Heart left ventricle (tissue), 16 donors: ENCODE data around the gene ARHGDIB. TPM values are rescaled to one million over a fixed set of nuclear protein-coding genes. Genes with fewer than 3 reads are reported as not detected.

Source experiments
- ATAC-seq, 4 donors: fragments of 200-7000 bp; cut with Tn5 transposase; one replicate each; pipeline ENCODE4 v1.9.1; 2020 to 2022; ENCODE audit warnings: moderate library complexity in 4 of 4, mild to moderate bottlenecking in 3 of 4, moderate number of reproducible peaks in 1 of 4
- DNase-seq, 5 donors: peaks; one replicate each; pipeline ENCODE4 v3.0.0-alpha.2; 2020
- H3K27ac ChIP-seq, 12 donors: fragments of 200-600 bp; sonication (generic) in 4 of 12; one replicate each; pipeline versions ENCODE4 v1.5.0 to v1.8.0; 2016 to 2022; ENCODE audit warnings: mild to moderate bottlenecking in 2 of 12
- H3K27me3 ChIP-seq, 9 donors: fragments of 200-600 bp; sonication (generic) in 2 of 9; one replicate each; pipeline versions ENCODE4 v1.5.1 to v1.8.0; 2016 to 2022; ENCODE audit warnings: mild to moderate bottlenecking in 3 of 9
- H3K36me3 ChIP-seq, 9 donors: fragments of 200-600 bp; sonication (generic) in 2 of 9; one replicate each; pipeline versions ENCODE4 v1.5.0 to v1.8.0; 2018 to 2022; ENCODE audit warnings: mild to moderate bottlenecking in 2 of 9
- H3K4me1 ChIP-seq, 12 donors: fragments of 200-600 bp; sonication (generic) in 4 of 12; one replicate each; pipeline versions ENCODE4 v1.5.0 to v1.8.0; 2016 to 2022; ENCODE audit warnings: mild to moderate bottlenecking in 3 of 12
- H3K4me3 ChIP-seq, 12 donors: fragments of 200-600 bp; sonication (generic) in 4 of 12; one replicate each; pipeline versions ENCODE4 v1.5.0 to v1.8.0; 2017 to 2022; ENCODE audit warnings: mild to moderate bottlenecking in 9 of 12, moderate library complexity in 4 of 12
- H3K9me3 ChIP-seq, 12 donors: fragments of 200-600 bp; sonication (generic) in 4 of 12; one replicate each; pipeline versions ENCODE4 v1.5.0 to v1.8.0; 2016 to 2022; ENCODE audit warnings: mild to moderate bottlenecking in 1 of 12
- CTCF ChIP-seq, 12 donors: fragments of 200-600 bp; sonication (generic) in 4 of 12; IDR thresholded peaks; one replicate each; pipeline versions ENCODE4 v1.5.0 to v1.8.0; 2018 to 2022; ENCODE audit warnings: antibody characterized with exemption in 12 of 12, mild to moderate bottlenecking in 5 of 12
- POLR2A ChIP-seq, 2 donors: fragments of 450-650 bp; IDR thresholded peaks; one replicate each; pipeline ENCODE4 v1.6.1; 2017; ENCODE audit warnings: antibody characterized with exemption in 2 of 2, mild to moderate bottlenecking in 2 of 2, moderate library complexity in 2 of 2
- WGBS, 4 donors: extraction: QIAGEN DNeasy Blood & Tissue Kit in 2 of 4; methylation state at CpG; one replicate each; pipeline versions ENCODE4 v1.1.5 to v1.1.7; 2013 to 2018; 5-methylcytosine and 5-hydroxymethylcytosine counted together
- intact Hi-C, 10 donors: fragments of 100-400 bp; cut with DNase I; formaldehyde crosslinking; loops; one replicate each; pipeline versions ENCODE4 v1.11.1 to v1.14.2; 2022
- polyA plus RNA-seq, 2 donors: library from polyadenylated mRNA; stranded (reverse); fragments of 200-250 nt; gene quantifications; one replicate each; pipeline ENCODE4 v1.2.3, GENCODE V29; 2013
- total RNA-seq, 9 donors: library from RNA; depleted of rRNA in 2 of 9; stranded (reverse); fragments of >200 nt in 2 of 9; fragmentation: NEBNext Ultra II Directional in 3 of 9; extraction: Animal tissue kit (Norgen Biotek cat#: 25700) in 3 of 9; gene quantifications; one replicate each; pipeline versions ENCODE4 v1.1.0 to v1.2.4, GENCODE V29; 2016 to 2023
- donor health status: ischemic (EF 13 %, LVEDD 7.1; RV severe dilation, severe dysfunction).
- donor health status: healthy with polysubstance abuse.
- donor health status: DM: no; HTN: yes; CAD: no.
- donor health status: DM: no; HTN: no; CAD: no.
- donor health status: ischemic (EF 25% LVEDD 6.9; RV normal size, moderate dysfunction).
- donor health status: ischemic (EF 25% LVEDD 5.7; RV mildly dilated, moderate dysfunction).
- donor health status: healthy.
- donor health status: DM: yes; HTN: yes; CAD: no.
- donor health status: ischemic (EF 35%, LVEDD 5.7; RV mildly dilated, moderate dysfunction).
- donor health status: nonischemic (EF 11% LVEDD 7.7; RV severe dilation, severe dysfunction).
- donor health status: DM: yes; HTN: yes; CAD: no.
- donor health status: PGD.
- donor health status: ischemic (EF 29% LVEDD 5.4; RV normal size, mild dysfunction).
- donor health status: nonischemic (EF 23%, LVEDD 6.1; RV moderate dilation, normal function).

The ARHGDIB gene
- total and polyA plus RNA-seq, 11 donors: 30.5 to 256 (median 65.8) TPM

- peak overlapping the region in 1 of 12 donors; percentile 7 for H3K4me3 ChIP-seq
- WGBS, 4 donors: 37 to 47% (median 44%) methylated on average over 4 of the region's 4 CpGs
Observed at GRCh38 chr12:14928931-14929330, 32.5 kb downstream of the ARHGDIB start.

GRCh38 chr12:14927267-14927666 lies 34.1 kb downstream of the ARHGDIB start:
- WGBS, 4 donors: 89 to 92% (median 90%) methylated on average over 3 of the region's 3 CpGs
- Histone ChIP-seq H3K27ac (no peak overlapping the region), H3K36me3 (peaks cover 0 to 15% (median 0%) of the 10 kb centered on the region in 9 donors), H3K27me3 (no peaks in the 10 kb centered on the region), H3K4me3 (no peak overlapping the region), H3K4me1 (peaks cover 0 to 15% (median 0%) of the 10 kb centered on the region in 12 donors), H3K9me3 (peaks cover 0 to 1% (median 0%) of the 10 kb centered on the region in 12 donors)
- ATAC-seq: no peak
- intact Hi-C loops: no loop called here
- TF ChIP-seq CTCF (IDR thresholded peaks at IDR 0.05) (no peak), POLR2A (IDR thresholded peaks at IDR 0.05) (no peak)
- no peak for DNase-seq

More at GRCh38 chr12:14928931-14929330, 32.5 kb downstream of the ARHGDIB start:
- no peak for DNase-seq
- no peaks in the 10 kb centered on the region for H3K9me3 ChIP-seq
- H3K27me3 ChIP-seq: no peaks in the 10 kb centered on the region
- TF ChIP-seq CTCF (IDR thresholded peaks at IDR 0.05) (no peak), POLR2A (IDR thresholded peaks at IDR 0.05) (no peak)
- peaks cover 0 to 19% (median 0%) of the 10 kb centered on the region in 9 donors for H3K36me3 ChIP-seq
- intact Hi-C loops: no loop called here
- no peak for ATAC-seq
- peaks cover 0 to 12% (median 0%) of the 10 kb centered on the region in 12 donors for H3K4me1 ChIP-seq
- H3K27ac ChIP-seq: peak overlapping the region in 3 of 12 donors; percentile 16 to 22 (median 21)

GRCh38 chr12:14924541-14924940 lies 36.9 kb downstream of the ARHGDIB start:
- peaks cover 0 to 13% (median 0%) of the 10 kb centered on the region in 12 donors for H3K4me1 ChIP-seq
- ATAC-seq: no peak
- no peaks in the 10 kb centered on the region for H3K27me3 ChIP-seq
- no peak for DNase-seq
- no peak overlapping the region for H3K4me3 ChIP-seq
- H3K27ac ChIP-seq: no peak overlapping the region
- 86 to 95% (median 92%) methylated on average over 3 of the region's 3 CpGs for WGBS, 4 donors
- intact Hi-C loops: no loop called here
- TF ChIP-seq POLR2A (IDR thresholded peaks at IDR 0.05): no peak
- TF ChIP-seq CTCF (IDR thresholded peaks at IDR 0.05): no peak
- peaks cover 0 to 8% (median 0%) of the 10 kb centered on the region in 12 donors for H3K9me3 ChIP-seq
- peaks cover 0 to 11% (median 0%) of the 10 kb centered on the region in 9 donors for H3K36me3 ChIP-seq

- H3K9me3 ChIP-seq: peaks cover 0 to 8% (median 0%) of the 10 kb centered on the region in 12 donors
- ATAC-seq (no peak), DNase-seq (no peak)
- WGBS, 4 donors: 90 to 97% (median 94%) methylated on average over 2 of the region's 2 CpGs
- no peaks in the 10 kb centered on the region for H3K27me3 ChIP-seq
- no peak for TF ChIP-seq CTCF (IDR thresholded peaks at IDR 0.05)
- TF ChIP-seq POLR2A (IDR thresholded peaks at IDR 0.05): no peak
- H3K4me3 ChIP-seq: no peak overlapping the region
- H3K27ac ChIP-seq: no peak overlapping the region
- peaks cover 0 to 7% (median 0%) of the 10 kb centered on the region in 12 donors for H3K4me1 ChIP-seq
- H3K36me3 ChIP-seq: peaks cover 0 to 17% (median 0%) of the 10 kb centered on the region in 9 donors
- intact Hi-C loops: no loop called here
Observed at GRCh38 chr12:14923944-14924343, 37.5 kb downstream of the ARHGDIB start.
